Upper lobe of left lung (tissue), 4 donors: ENCODE data around the gene NUP214.
A peak's percentile ranks its signal among the peaks of the same experiment; 100 is the strongest.

Experiments
- CTCF ChIP-seq, 6 experiments: fragments of 450-650 bp in 4 of 6; fragments of 200-600 bp in 2 of 6; sonication (generic) in 2 of 6; IDR thresholded peaks; one replicate each; pipeline ENCODE4 v1.5.1; 2016 to 2019; ENCODE audit warnings: antibody characterized with exemption in 6 of 6
- EP300 ChIP-seq, 4 donors: sonication (generic); formaldehyde crosslinking; IDR thresholded peaks; one replicate each; pipeline ENCODE4 v1.5.1; 2017; ENCODE audit warnings: antibody characterized with exemption in 4 of 4, control low read depth in 2 of 4
- POLR2A ChIP-seq, 4 donors: fragments of 450-650 bp; IDR thresholded peaks; one replicate each; pipeline ENCODE4 v1.5.1; 2016 to 2017; ENCODE audit warnings: antibody characterized with exemption in 4 of 4, mild to moderate bottlenecking in 2 of 4

- TF ChIP-seq CTCF (IDR thresholded peaks at IDR 0.05) (peak in 2 of 6 experiments; percentile 11 to 16), POLR2A (IDR thresholded peaks at IDR 0.05) (peak in 2 of 4 donors; percentile 6 to 48), EP300 (IDR thresholded peaks at IDR 0.05) (no peak)
These were observed 150.9 kb downstream of the NUP214 start, which contains the start of gene FAM78A for GRCh38 chr9:131276094-131276888.
